PFSK-1 (cell line): ENCODE data around the gene RAB11B.

ENCODE experiments used
- POLR2AphosphoS5 ChIP-seq: IDR thresholded peaks from 2 replicates; pipeline ENCODE4 v1.6.1; 2012; ENCODE audit warnings: low read depth, mild to moderate bottlenecking, control low read depth, low read length, moderate library complexity
- SIN3A ChIP-seq: IDR thresholded peaks from 2 replicates; pipeline ENCODE4 v1.6.1; 2012; ENCODE audit warnings: mild to moderate bottlenecking, low read length, moderate library complexity, borderline replicate concordance; ENCODE audit not compliant: insufficient read depth
- TF ChIP-seq, protein P1 (sequence below), 2 experiments: IDR thresholded peaks; 2 replicates each; pipeline versions ENCODE4 v1.6.1 to v1.8.0; 2011 to 2012; ENCODE audit warnings: low read depth in 2 of 2, low read length in 2 of 2, control low read depth in 1 of 2, inconsistent platforms in 1 of 2, mild to moderate bottlenecking in 1 of 2, moderate library complexity in 1 of 2; ENCODE audit not compliant: insufficient read depth in 1 of 2

DNA sequence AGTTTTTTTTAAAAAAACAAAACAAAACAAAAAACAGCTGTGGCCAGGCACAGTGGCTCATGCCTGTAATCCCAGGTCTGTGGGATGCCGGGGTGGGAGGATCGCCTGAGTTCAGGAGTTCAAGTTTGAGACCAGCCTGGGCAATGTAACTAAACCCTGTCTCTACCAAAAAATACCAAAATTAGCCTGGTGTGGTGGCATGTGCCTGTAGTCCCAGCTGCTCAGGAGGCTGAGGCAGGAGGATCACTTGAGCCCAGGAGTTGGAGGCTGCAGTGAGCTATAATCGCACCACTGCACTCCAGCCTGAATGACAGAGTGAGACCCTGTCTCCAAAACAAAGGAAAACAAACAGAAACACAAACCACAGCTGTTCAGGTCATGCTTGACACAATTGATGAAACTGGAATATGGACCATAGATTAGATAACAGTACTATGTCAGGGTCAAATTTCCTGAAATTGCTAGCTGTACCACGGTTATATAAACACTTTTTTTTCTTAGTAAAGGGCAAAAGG is 33.1 kb upstream of the RAB11B start:
- TF ChIP-seq SIN3A (no peak), POLR2AphosphoS5 (no peak)
- TF ChIP-seq, protein P1, sequence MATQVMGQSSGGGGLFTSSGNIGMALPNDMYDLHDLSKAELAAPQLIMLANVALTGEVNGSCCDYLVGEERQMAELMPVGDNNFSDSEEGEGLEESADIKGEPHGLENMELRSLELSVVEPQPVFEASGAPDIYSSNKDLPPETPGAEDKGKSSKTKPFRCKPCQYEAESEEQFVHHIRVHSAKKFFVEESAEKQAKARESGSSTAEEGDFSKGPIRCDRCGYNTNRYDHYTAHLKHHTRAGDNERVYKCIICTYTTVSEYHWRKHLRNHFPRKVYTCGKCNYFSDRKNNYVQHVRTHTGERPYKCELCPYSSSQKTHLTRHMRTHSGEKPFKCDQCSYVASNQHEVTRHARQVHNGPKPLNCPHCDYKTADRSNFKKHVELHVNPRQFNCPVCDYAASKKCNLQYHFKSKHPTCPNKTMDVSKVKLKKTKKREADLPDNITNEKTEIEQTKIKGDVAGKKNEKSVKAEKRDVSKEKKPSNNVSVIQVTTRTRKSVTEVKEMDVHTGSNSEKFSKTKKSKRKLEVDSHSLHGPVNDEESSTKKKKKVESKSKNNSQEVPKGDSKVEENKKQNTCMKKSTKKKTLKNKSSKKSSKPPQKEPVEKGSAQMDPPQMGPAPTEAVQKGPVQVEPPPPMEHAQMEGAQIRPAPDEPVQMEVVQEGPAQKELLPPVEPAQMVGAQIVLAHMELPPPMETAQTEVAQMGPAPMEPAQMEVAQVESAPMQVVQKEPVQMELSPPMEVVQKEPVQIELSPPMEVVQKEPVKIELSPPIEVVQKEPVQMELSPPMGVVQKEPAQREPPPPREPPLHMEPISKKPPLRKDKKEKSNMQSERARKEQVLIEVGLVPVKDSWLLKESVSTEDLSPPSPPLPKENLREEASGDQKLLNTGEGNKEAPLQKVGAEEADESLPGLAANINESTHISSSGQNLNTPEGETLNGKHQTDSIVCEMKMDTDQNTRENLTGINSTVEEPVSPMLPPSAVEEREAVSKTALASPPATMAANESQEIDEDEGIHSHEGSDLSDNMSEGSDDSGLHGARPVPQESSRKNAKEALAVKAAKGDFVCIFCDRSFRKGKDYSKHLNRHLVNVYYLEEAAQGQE (IDR thresholded peaks at IDR 0.05; ENCODE audit: insufficient read depth in 1 of 2, low read depth in 2 of 2, low read length in 2 of 2), result no peak
